ENCODE measurements around the gene ZBTB25.

ZBTB25 gene

GRCh38 chr14:64465831-64466554, 37.6 kb downstream of the ZBTB25 start:
- H3K9me3 ChIP-seq (ENCODE audit: control insufficient read depth, low read length): no peaks in the 10 kb centered on the region
- H3K27ac ChIP-seq: peak overlapping the region; percentile 25
- H3K4me3 ChIP-seq (ENCODE audit: low read depth, low read length): peak overlapping the region; percentile 64
- H3K27me3 ChIP-seq (ENCODE audit: control insufficient read depth, insufficient read depth, low read length): no peaks in the 10 kb centered on the region
- no peaks in the 10 kb centered on the region for H3K79me2 ChIP-seq
- no peak overlapping the region for H3K9ac ChIP-seq
- no peaks in the 10 kb centered on the region for H3K36me3 ChIP-seq (ENCODE audit: control insufficient read depth, insufficient read depth, low read length)
- H3K4me1 ChIP-seq: peaks cover 9% of the 10 kb centered on the region
- H2AFZ ChIP-seq: peak overlapping the region; percentile 57
- no peak for TF ChIP-seq CTCF (IDR thresholded peaks at IDR 0.05)
- peak overlapping the region; percentile 93 for H3K4me2 ChIP-seq (ENCODE audit: low read length)

- peak within 1 kb of the TSS; percentile 93 for H3K4me2 ChIP-seq (ENCODE audit: low read length)
- peak within 1 kb of the TSS; percentile 25 for H3K27ac ChIP-seq
Measured at GRCh38 chr14:64465191-64465822, 38.3 kb downstream of the ZBTB25 start, which contains the start of gene AKAP5. Gene AKAP5 (plus strand): TSS chr14:64465499. CDS start chr14:64468395, 2,896 bp downstream.

GRCh38 chr14:64464651-64465050, 39.0 kb downstream of the ZBTB25 start:
- no peak for TF ChIP-seq CTCF (IDR thresholded peaks at IDR 0.05)
- H3K4me2 ChIP-seq (ENCODE audit: low read length): peak overlapping the region; percentile 93
- peak overlapping the region; percentile 64 for H3K4me3 ChIP-seq (ENCODE audit: low read depth, low read length)
- peak overlapping the region; percentile 80 for H2AFZ ChIP-seq
- no peak overlapping the region for H3K27ac ChIP-seq
- H3K4me1 ChIP-seq: peaks cover 9% of the 10 kb centered on the region
- H3K27me3 ChIP-seq (ENCODE audit: control insufficient read depth, insufficient read depth, low read length): no peaks in the 10 kb centered on the region
- H3K79me2 ChIP-seq: no peaks in the 10 kb centered on the region
- H3K9me3 ChIP-seq (ENCODE audit: control insufficient read depth, low read length): no peaks in the 10 kb centered on the region
- H3K9ac ChIP-seq: no peak overlapping the region
- no peaks in the 10 kb centered on the region for H3K36me3 ChIP-seq (ENCODE audit: control insufficient read depth, insufficient read depth, low read length)

More at GRCh38 chr14:64465191-64465822, 38.3 kb downstream of the ZBTB25 start, which contains the start of gene AKAP5:
- H3K27me3 ChIP-seq (ENCODE audit: control insufficient read depth, insufficient read depth, low read length): no peaks in the 10 kb centered on the region
- no peak for TF ChIP-seq CTCF (IDR thresholded peaks at IDR 0.05)
- H3K9ac ChIP-seq: no peak within 1 kb of the TSS
- peaks cover 9% of the 10 kb centered on the region for H3K4me1 ChIP-seq
- no peaks in the 10 kb centered on the region for H3K36me3 ChIP-seq (ENCODE audit: control insufficient read depth, insufficient read depth, low read length)
- H2AFZ ChIP-seq: peak within 1 kb of the TSS; percentile 80
- H3K79me2 ChIP-seq: no peaks in the 10 kb centered on the region
- H3K9me3 ChIP-seq (ENCODE audit: control insufficient read depth, low read length): no peaks in the 10 kb centered on the region
- H3K4me3 ChIP-seq (ENCODE audit: low read depth, low read length): peak within 1 kb of the TSS; percentile 64

- Histone ChIP-seq H3K79me2 (no peaks in the 10 kb centered on the region), H2AFZ (no peak overlapping the region), H3K9me3 (ENCODE audit: control insufficient read depth, low read length) (no peaks in the 10 kb centered on the region), H3K4me2 (ENCODE audit: low read length) (no peak overlapping the region), H3K27ac (no peak overlapping the region), H3K4me1 (peaks cover 9% of the 10 kb centered on the region), H3K4me3 (ENCODE audit: low read depth, low read length) (no peak overlapping the region), H3K36me3 (ENCODE audit: control insufficient read depth, insufficient read depth, low read length) (no peaks in the 10 kb centered on the region), H3K9ac (no peak overlapping the region), H3K27me3 (ENCODE audit: control insufficient read depth, insufficient read depth, low read length) (no peaks in the 10 kb centered on the region)
- no peak for TF ChIP-seq CTCF (IDR thresholded peaks at IDR 0.05)
Measured at GRCh38 chr14:64463873-64464272, 39.8 kb downstream of the ZBTB25 start.

Measured in parathyroid adenoma (tissue), 2 donors.